Activated T-cell treated with anti-CD3 and anti-CD28 coated beads for 1 hour (primary cell): ENCODE results near the gene BICD1.

ENCODE experiments used
- DNase-seq: peaks from one replicate; pipeline ENCODE4 v3.0.0-alpha.2; 2020; ENCODE audit warnings: low read depth

Gene BICD1

GRCh38 chr12:32353540-32353939, 246.9 kb downstream of the BICD1 start:
- DNase-seq: no peak

GRCh38 chr12:32357601-32358249, 251.1 kb downstream of the BICD1 start:
- DNase-seq: no peak

GRCh38 chr12:32360956-32361355, 254.3 kb downstream of the BICD1 start:
- no peak for DNase-seq

GRCh38 chr12:32362892-32363291, 256.2 kb downstream of the BICD1 start:
- DNase-seq: no peak

- DNase-seq: peak; percentile 14
Observed at GRCh38 chr12:32365473-32366064, 258.9 kb downstream of the BICD1 start.

GRCh38 chr12:32366714-32367113, 260.1 kb downstream of the BICD1 start:
- DNase-seq: no peak

- no peak for DNase-seq
Observed at GRCh38 chr12:32367381-32367780, 260.7 kb downstream of the BICD1 start.

GRCh38 chr12:32369202-32369601, 262.6 kb downstream of the BICD1 start:
- DNase-seq: no peak

GRCh38 chr12:32377344-32378055, 270.9 kb downstream of the BICD1 start:
- no peak for DNase-seq

GRCh38 chr12:32379213-32379612, 272.6 kb downstream of the BICD1 start:
- DNase-seq: no peak

- DNase-seq: no peak
Observed at GRCh38 chr12:32379667-32380066, 273.0 kb downstream of the BICD1 start.

- DNase-seq: no peak
Observed at GRCh38 chr12:32382226-32382625, 275.6 kb downstream of the BICD1 start.

- DNase-seq: no peak
Observed at GRCh38 chr12:32390572-32391219, 284.0 kb downstream of the BICD1 start.

- no peak for DNase-seq
Observed at GRCh38 chr12:32395026-32395425, 288.4 kb downstream of the BICD1 start.

GRCh38 chr12:32397696-32398095, 291.0 kb downstream of the BICD1 start:
- DNase-seq: no peak

GRCh38 chr12:32398181-32398580, 291.5 kb downstream of the BICD1 start:
- DNase-seq: no peak

GRCh38 chr12:32398816-32399369, 292.2 kb downstream of the BICD1 start:
- no peak for DNase-seq

- no peak for DNase-seq
Observed at GRCh38 chr12:32399370-32400113, 292.9 kb downstream of the BICD1 start, which contains the start of gene FGD4. TSS of gene FGD4 (plus strand) at chr12:32399558.

GRCh38 chr12:32400114-32400672, 293.5 kb downstream of the BICD1 start:
- DNase-seq: no peak

GRCh38 chr12:32400866-32401265, 294.2 kb downstream of the BICD1 start:
- no peak for DNase-seq

- no peak for DNase-seq
Observed at GRCh38 chr12:32402170-32402569, 295.5 kb downstream of the BICD1 start.
